Heart left ventricle (tissue), 13 donors: ENCODE data around the gene RAX2.

Experiments used
- CTCF ChIP-seq, 12 donors: fragments of 200-600 bp; sonication (generic) in 4 of 12; IDR thresholded peaks; one replicate each; pipeline versions ENCODE4 v1.5.0 to v1.8.0; 2018 to 2022; ENCODE audit warnings: antibody characterized with exemption in 12 of 12, mild to moderate bottlenecking in 5 of 12
- POLR2A ChIP-seq, 2 donors: fragments of 450-650 bp; IDR thresholded peaks; one replicate each; pipeline ENCODE4 v1.6.1; 2017; ENCODE audit warnings: antibody characterized with exemption in 2 of 2, mild to moderate bottlenecking in 2 of 2, moderate library complexity in 2 of 2
- donor health status: ischemic (EF 13 %, LVEDD 7.1; RV severe dilation, severe dysfunction).
- donor health status: DM: no; HTN: yes; CAD: no.
- donor health status: DM: no; HTN: no; CAD: no.
- donor health status: ischemic (EF 25% LVEDD 6.9; RV normal size, moderate dysfunction).
- donor health status: ischemic (EF 25% LVEDD 5.7; RV mildly dilated, moderate dysfunction).
- donor health status: ischemic (EF 35%, LVEDD 5.7; RV mildly dilated, moderate dysfunction).
- donor health status: nonischemic (EF 11% LVEDD 7.7; RV severe dilation, severe dysfunction).
- donor health status: DM: yes; HTN: yes; CAD: no.
- donor health status: PGD.
- donor health status: ischemic (EF 29% LVEDD 5.4; RV normal size, mild dysfunction).
- donor health status: nonischemic (EF 23%, LVEDD 6.1; RV moderate dilation, normal function).

DNA sequence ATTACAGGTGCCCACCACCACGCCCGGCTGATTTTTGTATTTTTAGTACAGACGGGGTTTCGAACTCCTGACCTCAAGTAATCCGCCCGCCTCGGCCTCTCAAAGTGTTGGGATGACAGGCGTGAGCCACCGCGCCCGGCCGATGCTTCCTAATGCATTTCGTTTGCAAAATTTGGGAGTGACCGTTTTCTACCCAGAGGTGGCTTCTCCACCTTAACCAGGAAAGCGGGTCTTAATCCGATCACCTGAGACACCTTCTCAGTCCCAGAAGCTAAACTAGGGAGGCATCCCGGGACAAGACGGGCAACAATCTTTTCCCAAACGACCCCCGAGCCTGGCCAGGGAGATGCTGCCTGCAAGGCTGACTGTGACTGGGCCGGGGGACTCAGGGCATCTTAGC, 29.0 kb upstream of the RAX2 start:
- no peak for TF ChIP-seq POLR2A (IDR thresholded peaks at IDR 0.05)
- TF ChIP-seq CTCF (IDR thresholded peaks at IDR 0.05): no peak
